Urinary bladder (tissue), 4 donors: ENCODE measurements around the gene TRIM17. TPM values are rescaled to one million over a fixed set of nuclear protein-coding genes. Genes with fewer than 3 reads are reported as not detected.

Experiments
- DNase-seq: peaks from one replicate; pipeline ENCODE4 v3.0.0-alpha.2; 2015; ENCODE audit errors: extremely low spot score
- H3K27ac ChIP-seq: one replicate; pipeline ENCODE4 v1.5.1; 2013; ENCODE audit warnings: low read depth, mild to moderate bottlenecking, moderate library complexity
- H3K36me3 ChIP-seq: one replicate; pipeline ENCODE4 v1.6.1; 2013; ENCODE audit warnings: mild to moderate bottlenecking, moderate library complexity; ENCODE audit not compliant: insufficient read depth
- H3K4me1 ChIP-seq: one replicate; pipeline ENCODE4 v1.6.1; 2013; ENCODE audit warnings: mild to moderate bottlenecking, moderate library complexity; ENCODE audit not compliant: insufficient read depth
- H3K4me3 ChIP-seq: one replicate; pipeline ENCODE4 v1.5.1; 2013; ENCODE audit warnings: low read depth, low read length
- WGBS: extraction: QIAGEN DNeasy Blood & Tissue Kit; methylation state at CpG from one replicate; pipeline ENCODE4 v1.1.7; 2013; 5-methylcytosine and 5-hydroxymethylcytosine counted together
- polyA plus RNA-seq: library from polyadenylated mRNA; stranded (reverse); fragments of 200-250 nt; gene quantifications from one replicate; pipeline ENCODE4 v1.2.3, GENCODE V29; 2013
- total RNA-seq: library from RNA; depleted of rRNA; stranded (reverse); fragments of >200 nt; gene quantifications from one replicate; pipeline ENCODE4 v1.2.3, GENCODE V29; 2014
- donor health status: healthy with polysubstance abuse.
- donor health status: healthy.

TRIM17 gene
- total and polyA plus RNA-seq, 2 donors, result 0.57 to 1.9 TPM

DNA sequence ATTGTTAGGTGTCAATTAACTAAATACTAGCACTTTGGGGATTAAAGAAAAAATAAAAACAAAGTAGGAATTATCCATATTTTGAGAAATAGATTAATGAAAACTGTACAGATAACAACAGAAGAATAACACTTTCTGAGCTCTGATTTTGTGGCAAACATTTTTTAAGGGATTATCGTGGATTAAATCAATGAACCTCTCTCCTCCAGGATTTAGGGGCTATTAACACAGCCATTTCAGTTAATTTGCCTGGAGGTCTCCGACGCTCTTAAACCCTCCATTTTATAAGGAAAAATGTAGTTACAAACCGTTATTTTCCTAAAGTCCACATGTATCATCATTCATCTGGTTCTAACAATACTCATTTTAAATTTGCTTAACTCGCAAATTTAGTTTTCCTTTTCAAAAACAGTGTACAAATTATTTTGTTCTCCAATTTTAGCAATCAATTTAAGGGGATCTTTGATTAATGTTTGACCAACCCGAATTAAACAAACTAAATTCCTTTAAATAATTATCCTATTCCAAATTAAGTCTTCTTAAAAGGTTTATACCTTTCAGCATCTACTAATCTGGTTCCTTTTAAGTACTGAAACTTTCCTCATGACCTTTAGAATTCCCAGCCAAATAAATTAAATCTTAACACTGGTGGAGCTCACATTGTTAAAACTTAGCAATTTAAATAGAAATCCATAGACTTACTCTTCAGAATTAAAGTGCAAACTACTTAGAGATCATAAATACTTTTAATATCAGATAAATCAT, 39.8 kb upstream of the TRIM17 start:
- Histone ChIP-seq H3K36me3 (no peaks in the 10 kb centered on the region), H3K27ac (no peak overlapping the region), H3K4me1 (no peaks in the 10 kb centered on the region), H3K4me3 (no peak overlapping the region)
- no peak for DNase-seq
- WGBS, result 68% methylated on average over 6 of the region's 6 CpGs

DNA sequence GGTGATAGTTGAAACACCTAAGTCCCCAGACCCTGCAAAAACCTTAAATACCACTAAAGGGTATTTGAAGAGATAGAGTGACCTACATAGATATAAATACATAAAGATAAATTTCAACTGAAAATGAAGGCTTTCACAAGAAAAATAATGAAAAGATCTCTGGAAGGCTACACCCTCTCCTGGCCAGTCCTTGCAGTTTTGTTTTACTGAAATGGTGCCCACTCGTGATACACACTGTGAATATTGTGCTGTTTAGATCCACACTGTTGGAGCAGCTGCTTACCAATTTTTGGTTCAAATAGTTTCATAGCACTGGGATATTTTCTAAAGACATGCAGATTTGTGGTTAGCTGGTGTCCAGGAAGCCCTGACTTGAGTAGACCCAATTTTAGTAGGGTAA, 39.1 kb upstream of the TRIM17 start:
- Histone ChIP-seq H3K4me3 (no peak overlapping the region), H3K36me3 (no peaks in the 10 kb centered on the region), H3K4me1 (no peaks in the 10 kb centered on the region), H3K27ac (no peak overlapping the region)
- DNase-seq, result no peak
- WGBS, result 61% methylated on average over 1 of the region's 1 CpG

DNA sequence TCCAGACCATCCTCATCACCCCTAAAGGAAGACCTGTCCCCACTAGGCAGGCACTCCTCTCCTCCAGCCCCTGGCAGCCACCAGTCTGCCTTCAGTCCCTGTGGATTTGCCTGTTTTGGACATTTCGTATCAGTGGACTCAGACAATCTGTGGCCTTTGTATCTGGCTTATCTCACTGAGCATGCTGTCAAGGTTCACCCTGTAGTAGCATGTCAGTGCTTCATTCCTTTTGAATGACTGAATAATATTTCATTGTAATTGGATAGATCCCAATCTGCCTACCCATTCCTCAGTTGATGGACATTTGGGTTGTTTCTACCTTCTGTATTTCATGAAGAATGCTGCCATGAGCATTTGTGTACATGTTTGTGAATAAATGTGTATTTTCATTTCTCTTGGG, 37.6 kb upstream of the TRIM17 start:
- H3K4me1 ChIP-seq, result no peaks in the 10 kb centered on the region
- WGBS, result 87% methylated on average over 1 of the region's 1 CpG
- no peak overlapping the region for H3K4me3 ChIP-seq
- H3K27ac ChIP-seq, result no peak overlapping the region
- DNase-seq, result no peak
- H3K36me3 ChIP-seq, result no peaks in the 10 kb centered on the region

DNA sequence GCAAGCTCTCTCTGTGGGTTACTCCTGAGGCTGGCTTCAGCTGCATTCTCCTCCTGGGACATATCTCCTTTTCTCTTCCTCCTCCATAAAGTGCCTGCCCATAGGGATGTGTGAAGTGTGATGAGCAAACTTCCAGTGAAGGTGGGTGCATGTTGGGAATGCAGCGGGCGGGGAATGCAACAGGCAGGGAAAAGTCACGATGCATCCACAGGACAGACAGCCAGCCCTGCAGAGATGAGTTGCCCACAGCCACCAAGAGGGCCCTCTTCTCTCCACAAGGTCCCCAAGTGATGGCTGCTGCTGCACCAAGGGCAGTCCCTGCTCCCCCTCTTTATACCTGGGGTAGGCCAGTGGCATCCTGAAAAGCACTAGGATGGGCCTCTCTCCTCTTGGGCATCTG, 37.0 kb upstream of the TRIM17 start:
- no peaks in the 10 kb centered on the region for H3K4me1 ChIP-seq
- no peaks in the 10 kb centered on the region for H3K36me3 ChIP-seq
- 96% methylated on average over 3 of the region's 3 CpGs for WGBS
- H3K4me3 ChIP-seq, result no peak overlapping the region
- no peak overlapping the region for H3K27ac ChIP-seq
- no peak for DNase-seq

DNA sequence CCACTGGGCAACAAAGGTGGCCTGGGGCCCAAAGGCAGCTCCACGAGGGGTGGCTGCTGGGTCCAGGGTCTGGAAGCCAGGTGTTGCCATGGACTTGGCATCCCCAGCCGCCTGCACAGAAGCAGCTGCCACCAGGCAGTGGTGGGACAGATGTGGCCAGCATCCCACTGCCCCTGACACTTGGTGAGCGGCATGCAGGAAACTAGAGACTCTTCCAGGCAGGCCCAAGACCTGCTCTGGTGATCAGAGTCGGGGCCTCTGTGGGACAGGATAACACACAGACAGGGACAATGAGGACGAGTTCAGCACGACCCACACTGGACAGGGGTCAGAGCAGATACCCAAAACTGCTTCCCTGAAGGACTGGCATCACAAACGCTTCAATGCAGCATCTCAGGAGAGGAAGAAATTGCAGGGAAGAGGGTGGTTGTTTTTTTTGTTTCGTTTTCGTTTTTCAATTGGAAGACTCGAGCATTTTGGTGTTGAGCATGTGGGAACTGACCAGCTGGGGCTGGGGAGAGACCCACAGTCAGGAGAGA, 36.4 kb upstream of the TRIM17 start:
- Histone ChIP-seq H3K27ac (no peak overlapping the region), H3K4me1 (no peaks in the 10 kb centered on the region), H3K4me3 (no peak overlapping the region), H3K36me3 (no peaks in the 10 kb centered on the region)
- DNase-seq, result no peak
- 78% methylated on average over 10 of the region's 10 CpGs for WGBS

DNA sequence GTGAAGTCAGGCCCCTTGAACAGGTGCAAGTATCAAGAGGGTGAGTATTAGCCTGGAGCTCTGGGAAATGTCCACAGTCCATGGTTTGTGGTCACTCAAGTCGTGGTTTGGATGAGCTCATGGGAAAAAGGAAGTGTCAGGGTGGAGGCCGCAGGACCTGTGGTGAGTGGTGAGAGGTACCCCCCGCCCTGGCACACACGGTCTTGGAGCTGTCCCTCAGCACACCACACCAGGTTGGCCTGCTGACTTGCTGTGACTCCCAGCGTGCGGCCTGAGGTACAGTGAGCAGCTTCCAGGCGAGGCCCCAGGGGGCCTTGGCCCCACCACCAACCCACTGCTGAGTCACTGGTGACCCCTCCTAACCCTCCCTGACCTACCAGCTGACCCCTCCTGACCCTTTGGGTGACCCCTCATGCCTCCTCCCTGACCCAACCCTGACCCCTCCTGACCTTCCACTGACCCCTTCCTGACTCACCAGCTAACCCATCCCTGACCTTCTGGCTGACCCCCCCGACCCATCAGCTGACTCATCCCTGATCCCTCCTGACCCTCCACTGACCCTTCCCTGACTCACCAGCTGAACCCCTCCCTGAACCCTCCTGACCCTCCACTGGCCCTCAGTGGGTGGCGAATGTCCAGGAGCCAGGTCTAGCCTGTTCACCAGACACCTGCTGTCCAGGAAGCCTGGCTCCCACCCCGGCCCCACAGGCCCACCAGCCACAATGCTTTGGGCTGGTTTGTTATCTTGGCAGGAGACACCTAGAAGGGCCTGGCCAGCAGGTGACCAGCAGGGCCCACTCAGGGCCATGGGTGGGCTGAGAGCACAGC, 35.7 kb upstream of the TRIM17 start:
- Histone ChIP-seq H3K4me3 (no peak overlapping the region), H3K4me1 (no peaks in the 10 kb centered on the region), H3K36me3 (no peaks in the 10 kb centered on the region), H3K27ac (no peak overlapping the region)
- no peak for DNase-seq
- 84% methylated on average over 10 of the region's 10 CpGs for WGBS

DNA sequence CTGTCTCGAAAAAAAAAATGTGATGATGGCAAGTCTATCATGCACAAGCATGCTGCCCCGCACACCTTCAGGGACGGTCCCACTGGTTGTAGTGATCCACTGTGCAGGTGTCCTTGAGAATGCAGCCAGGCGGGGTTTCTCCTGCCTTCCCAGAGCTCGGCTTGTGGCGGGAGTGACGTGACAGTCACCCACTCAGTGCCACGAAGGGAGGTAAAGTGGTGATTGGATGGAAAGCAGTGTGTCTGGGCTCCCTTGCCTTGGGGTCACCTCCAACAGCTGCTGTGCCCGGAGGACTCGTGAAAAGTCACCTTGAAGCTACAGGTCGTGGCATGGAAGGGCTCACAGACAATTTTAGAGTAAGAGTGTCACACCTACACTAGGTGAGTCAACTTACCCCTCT, 33.5 kb upstream of the TRIM17 start:
- H3K27ac ChIP-seq, result no peak overlapping the region
- H3K4me1 ChIP-seq, result no peaks in the 10 kb centered on the region
- no peak overlapping the region for H3K4me3 ChIP-seq
- 89% methylated on average over 11 of the region's 11 CpGs for WGBS
- DNase-seq, result no peak
- H3K36me3 ChIP-seq, result no peaks in the 10 kb centered on the region

DNA sequence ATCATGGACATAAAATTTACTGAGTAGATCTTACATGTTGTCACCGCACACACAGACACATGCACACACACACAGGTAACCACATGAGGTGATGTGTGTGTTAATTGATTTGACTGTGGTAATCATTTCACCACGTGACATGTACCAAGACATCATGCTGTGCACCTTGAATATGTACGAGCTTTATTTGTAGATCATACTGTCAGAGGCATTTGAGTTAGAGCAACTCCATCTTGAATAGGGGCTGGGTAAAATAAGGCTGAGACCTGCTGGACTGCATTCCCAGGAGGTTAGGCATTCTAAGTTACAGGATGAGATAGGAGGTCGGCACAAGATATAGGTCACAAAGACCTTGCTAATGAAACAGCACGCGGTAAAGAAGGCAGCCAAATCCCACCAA, 31.7 kb upstream of the TRIM17 start:
- H3K4me1 ChIP-seq, result no peaks in the 10 kb centered on the region
- H3K27ac ChIP-seq, result no peak overlapping the region
- DNase-seq, result no peak
- WGBS, result 79% methylated on average over 6 of the region's 6 CpGs
- H3K4me3 ChIP-seq, result no peak overlapping the region
- no peaks in the 10 kb centered on the region for H3K36me3 ChIP-seq

DNA sequence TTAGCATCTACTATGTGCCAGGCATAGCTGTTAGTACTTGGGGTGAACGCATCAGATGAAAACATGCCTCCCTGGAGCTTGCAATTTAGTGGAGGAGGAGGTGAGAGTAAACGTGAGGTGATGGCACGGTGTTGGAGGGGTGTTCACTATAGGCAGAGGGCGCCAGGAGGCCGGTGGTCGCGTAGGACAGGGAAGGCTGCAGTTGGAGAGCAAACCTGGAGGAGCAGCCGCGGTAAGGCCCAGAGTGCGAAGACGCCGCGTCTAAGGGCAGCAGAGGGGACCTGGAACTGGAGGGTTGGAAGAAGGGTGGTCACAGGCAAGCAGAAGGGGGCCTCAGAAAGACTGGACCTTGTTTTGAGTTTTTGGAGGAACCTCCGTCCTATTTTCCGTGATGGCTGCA, 30.2 kb upstream of the TRIM17 start:
- Histone ChIP-seq H3K27ac (no peak overlapping the region), H3K4me1 (no peaks in the 10 kb centered on the region), H3K36me3 (no peaks in the 10 kb centered on the region), H3K4me3 (no peak overlapping the region)
- 51% methylated on average over 15 of the region's 15 CpGs for WGBS
- no peak for DNase-seq

DNA sequence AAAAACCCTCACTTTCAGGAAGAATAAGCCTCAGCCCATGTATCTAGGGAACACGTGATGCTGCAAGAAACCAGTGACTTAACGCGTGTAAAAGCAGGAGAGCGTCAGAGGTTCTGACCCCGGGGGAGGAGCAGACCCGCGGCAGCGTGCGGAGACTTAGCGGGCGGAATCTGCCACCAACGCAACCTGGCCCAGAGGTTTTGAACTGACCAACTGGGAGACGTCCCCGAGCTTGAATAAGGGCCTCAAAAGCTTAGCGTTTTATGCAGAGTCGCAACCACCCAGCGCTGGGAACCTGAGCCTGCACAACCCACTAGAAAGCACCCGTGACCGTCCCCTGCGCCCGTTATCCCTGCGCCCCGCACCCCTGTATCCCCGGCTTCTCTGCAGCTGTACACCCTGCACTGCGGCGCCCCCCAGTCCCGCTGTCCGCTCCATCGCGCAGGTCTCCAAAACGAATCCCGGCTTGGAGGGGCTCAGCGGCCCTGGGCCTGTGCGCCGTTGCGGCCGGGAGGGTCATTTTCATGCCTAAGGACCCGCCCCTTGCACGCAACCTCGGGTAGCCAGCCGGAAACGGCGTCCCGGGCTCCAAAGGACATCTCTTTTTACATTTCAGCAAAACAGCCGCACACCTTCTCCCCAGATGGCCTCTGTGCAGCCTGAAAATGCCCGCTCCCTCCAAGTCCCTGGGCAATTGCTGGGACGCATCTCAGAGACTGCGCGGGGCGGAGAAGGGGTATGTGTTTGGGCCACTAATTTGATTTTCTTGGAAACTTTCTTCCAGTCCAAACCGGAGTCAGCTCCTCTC, 29.4 kb upstream of the TRIM17 start:
- 3% methylated on average over 51 of the region's 51 CpGs for WGBS
- DNase-seq, result no peak
- Histone ChIP-seq H3K4me3 (peak overlapping the region; percentile 21), H3K27ac (no peak overlapping the region), H3K4me1 (no peaks in the 10 kb centered on the region), H3K36me3 (no peaks in the 10 kb centered on the region)

DNA sequence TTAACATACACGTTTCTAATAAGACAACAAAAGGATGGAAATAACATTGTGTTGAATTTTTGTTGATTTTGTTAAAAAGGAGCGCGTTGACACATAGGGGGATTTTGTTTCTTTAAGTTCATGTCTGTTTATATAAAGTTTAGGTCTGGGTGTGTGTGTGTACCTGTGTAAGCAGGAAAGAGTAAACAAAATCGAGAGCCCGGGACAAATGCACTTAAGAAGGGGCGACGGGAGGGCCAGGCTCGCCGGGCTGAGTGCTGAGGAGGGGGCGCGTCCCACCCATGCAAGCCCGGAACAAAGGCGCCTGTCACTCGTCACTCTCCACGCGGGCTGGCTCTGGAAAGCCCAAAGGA, 28.8 kb upstream of the TRIM17 start:
- Histone ChIP-seq H3K4me1 (no peaks in the 10 kb centered on the region), H3K27ac (no peak overlapping the region), H3K4me3 (peak overlapping the region; percentile 21), H3K36me3 (no peaks in the 10 kb centered on the region)
- WGBS, result 7% methylated on average over 16 of the region's 16 CpGs
- DNase-seq, result no peak

DNA sequence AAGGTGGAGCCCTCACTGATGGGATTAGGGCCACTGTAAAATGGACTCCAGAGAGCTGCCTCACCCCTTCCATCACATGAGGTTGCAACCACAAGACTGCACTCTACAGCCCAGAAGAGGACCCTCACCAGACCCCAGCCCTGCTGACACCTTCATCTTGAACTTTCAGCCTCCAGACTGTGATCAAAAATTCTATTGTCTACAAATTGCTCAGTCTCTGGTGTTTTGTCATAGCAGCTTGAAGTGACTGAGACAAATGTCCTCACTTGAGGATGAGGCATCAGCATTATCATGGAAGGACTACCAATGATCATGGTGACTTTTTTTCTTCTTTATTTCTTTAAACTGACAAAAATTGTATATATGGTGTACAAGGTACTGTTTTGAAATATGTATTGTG, 26.7 kb upstream of the TRIM17 start:
- H3K27ac ChIP-seq, result no peak overlapping the region

DNA sequence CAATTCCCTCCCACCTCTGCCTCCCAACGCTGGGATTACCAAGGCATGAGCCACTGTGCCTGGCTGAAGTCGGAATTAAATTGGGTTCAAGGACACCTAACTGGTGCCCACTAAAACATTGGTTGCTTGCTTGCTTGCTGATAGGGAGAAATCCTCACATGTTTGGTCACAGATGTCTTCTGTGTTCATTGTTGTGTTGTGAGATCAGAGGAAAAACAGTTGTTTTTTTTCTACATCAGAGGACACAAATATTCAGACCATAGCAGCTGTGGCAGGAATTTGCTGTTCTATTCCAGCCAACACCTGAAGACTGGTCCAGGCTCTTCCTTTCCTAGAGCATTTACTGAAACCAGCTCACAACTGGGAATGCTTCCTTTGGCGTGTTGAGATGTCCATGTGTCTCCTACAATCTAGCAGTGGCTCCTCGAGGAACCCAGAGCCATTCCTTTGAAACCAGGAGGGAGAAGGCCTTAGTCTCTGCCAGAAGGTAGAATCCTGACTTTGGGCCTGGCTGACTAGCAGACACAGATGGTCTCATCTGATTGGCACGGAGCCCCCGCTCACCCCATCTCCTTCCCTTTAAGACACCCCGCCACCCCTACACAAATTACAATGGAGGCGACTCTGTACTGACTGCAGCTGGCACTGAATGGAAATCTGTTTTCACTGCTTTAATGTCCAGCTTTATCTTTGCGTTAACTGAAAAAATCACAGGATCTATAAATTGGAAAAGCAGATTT, 24.3 kb upstream of the TRIM17 start:
- WGBS, result 84% methylated on average over 9 of the region's 9 CpGs
- Histone ChIP-seq H3K4me3 (no peak overlapping the region), H3K4me1 (no peaks in the 10 kb centered on the region), H3K27ac (no peak overlapping the region), H3K36me3 (no peaks in the 10 kb centered on the region)
- no peak for DNase-seq

More for the DNA sequence above, 26.7 kb upstream of the TRIM17 start:
- DNase-seq, result no peak
- no peaks in the 10 kb centered on the region for H3K4me1 ChIP-seq
- H3K4me3 ChIP-seq, result no peak overlapping the region
- H3K36me3 ChIP-seq, result no peaks in the 10 kb centered on the region
